A172 (cell line): ENCODE results near the gene PKD2. TPM values are rescaled to one million over a fixed set of nuclear protein-coding genes. Genes with fewer than 3 reads are reported as not detected.
"Not testable (repeated sequence)": the region's sequence is repeated elsewhere in the genome, so short reads cannot be mapped to it uniquely, and the experiment has no call there.

Experiments used
- DNase-seq: peaks from one replicate; pipeline ENCODE4 v3.0.0-alpha.2; 2015; ENCODE audit warnings: low spot score
- total RNA-seq: library from RNA; depleted of rRNA; stranded (reverse); fragments of >200 nt; shearing (Covaris generic); gene quantifications from 2 replicates; pipeline ENCODE4 v1.2.3, GENCODE V29; 2014; rRNA removed

Gene PKD2
- total RNA-seq, 1 experiment from 2014 or later: 42.4 TPM

- no peak for DNase-seq
Measured at GRCh38 chr4:88112856-88113255, 105.4 kb downstream of the PKD2 start.

DNA sequence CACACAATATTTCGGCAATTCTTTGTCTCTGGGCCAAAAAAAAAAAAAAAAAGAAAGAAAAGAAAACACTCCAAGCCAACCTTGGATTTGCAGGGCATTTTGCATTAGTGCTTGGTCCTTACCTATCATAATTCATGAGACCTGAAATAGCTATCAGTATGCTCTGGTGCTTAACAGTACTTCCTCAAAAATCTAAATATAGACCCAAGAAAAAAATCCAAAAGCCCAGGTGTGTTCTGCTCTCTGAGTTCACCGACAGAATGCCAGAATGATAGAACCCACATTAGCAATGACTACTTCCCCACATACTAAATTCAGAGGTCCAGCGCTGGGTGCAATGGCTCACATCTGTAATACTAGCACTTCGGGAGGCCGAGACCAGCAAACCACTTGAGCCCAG is 108.2 kb downstream of the PKD2 start:
- no peak for DNase-seq

- DNase-seq: no peak
Measured at GRCh38 chr4:88119943-88120342, 112.5 kb downstream of the PKD2 start.

DNA sequence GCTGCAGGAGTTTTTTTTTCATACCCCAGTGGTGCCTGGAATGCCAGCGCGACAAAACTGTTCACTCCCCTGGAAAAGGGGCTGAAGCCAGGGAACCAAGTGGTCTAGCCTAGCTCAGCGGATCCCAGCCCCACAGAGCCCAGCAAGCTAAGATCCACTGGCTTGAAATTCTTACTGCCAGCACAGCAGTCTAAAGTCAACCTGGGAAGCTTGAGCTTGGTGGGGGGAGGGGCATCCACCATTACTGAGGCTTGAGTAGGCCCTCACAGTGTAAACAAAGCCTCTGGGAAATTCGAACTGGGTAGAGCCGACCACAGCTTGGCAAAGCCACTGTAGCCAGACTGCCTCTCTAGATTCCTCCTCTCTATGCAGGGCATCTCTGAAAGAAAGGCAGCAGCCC is 114.8 kb downstream of the PKD2 start:
- DNase-seq: not testable (repeated sequence)

Other genes starting within 250 kb of the PKD2 start
- not detected in 2 replicates for gene IBSP, start 208.1 kb upstream of the PKD2 start, total RNA-seq
- not detected in 2 replicates for gene MEPE, start 174.7 kb upstream of the PKD2 start, total RNA-seq
- 75.5 and 130 TPM in 2 replicates for gene SPP1, start 31.9 kb upstream of the PKD2 start, total RNA-seq
- gene ABCG2, start 151.0 kb downstream of the PKD2 start, total RNA-seq: 0.96 and 2.1 TPM in 2 replicates